AG08395 (cell line): Measurements from ENCODE around the gene LILRA6.

Experiments used
- DNase-seq: peaks from one replicate; pipeline ENCODE4 v3.0.0; 2012; ENCODE audit warnings: mixed read lengths, low spot score

LILRA6 gene

DNA sequence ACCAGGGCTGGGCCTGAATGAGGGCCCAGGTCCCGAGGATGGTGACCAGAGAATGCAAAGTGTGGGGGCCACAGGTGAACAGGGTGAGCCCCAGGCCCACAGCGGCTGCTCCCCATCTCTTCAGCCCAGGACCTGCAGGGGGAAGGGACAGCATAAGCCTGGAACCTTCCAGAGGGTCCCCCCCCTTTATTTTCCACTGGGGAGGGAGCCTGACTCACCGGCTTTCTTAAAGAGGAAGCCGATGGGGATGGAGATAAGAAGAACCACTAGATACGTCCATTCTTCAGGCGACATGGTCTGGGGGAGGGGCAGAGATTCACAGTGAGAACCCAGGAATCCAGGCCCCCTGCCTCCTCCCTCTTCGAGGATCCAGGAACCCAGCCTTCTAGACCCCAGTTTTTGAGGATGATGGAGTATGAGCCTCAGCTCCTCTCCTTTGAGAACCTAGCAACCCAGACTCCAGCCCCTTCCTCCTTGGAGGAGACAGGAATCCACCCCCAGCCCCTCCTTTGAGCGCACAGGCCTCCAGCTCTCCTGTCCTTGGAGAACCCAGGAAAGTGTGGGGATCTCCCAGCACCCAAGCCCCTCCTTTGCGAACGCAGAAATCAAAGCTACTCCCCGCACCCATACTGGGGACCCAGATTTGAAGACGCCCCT, 54.2 kb downstream of the LILRA6 start:
- peak; percentile 56 for DNase-seq

- no peak for DNase-seq
These were observed 55.6 kb downstream of the LILRA6 start for GRCh38 chr19:54186934-54187381.
